22Rv1 (cell line): Measurements from ENCODE around the gene KIAA1958.

Experiments used
- ZFX ChIP-seq: fragments of 450-650 bp; IDR thresholded peaks from 2 replicates; pipeline ENCODE4 v1.6.1; 2017; ENCODE audit warnings: antibody characterized with exemption, borderline replicate concordance
- TF ChIP-seq, protein P1 (sequence below): fragments of 450-650 bp; IDR thresholded peaks from 2 replicates; pipeline ENCODE4 v1.5.1; 2017; ENCODE audit warnings: mild to moderate bottlenecking

DNA sequence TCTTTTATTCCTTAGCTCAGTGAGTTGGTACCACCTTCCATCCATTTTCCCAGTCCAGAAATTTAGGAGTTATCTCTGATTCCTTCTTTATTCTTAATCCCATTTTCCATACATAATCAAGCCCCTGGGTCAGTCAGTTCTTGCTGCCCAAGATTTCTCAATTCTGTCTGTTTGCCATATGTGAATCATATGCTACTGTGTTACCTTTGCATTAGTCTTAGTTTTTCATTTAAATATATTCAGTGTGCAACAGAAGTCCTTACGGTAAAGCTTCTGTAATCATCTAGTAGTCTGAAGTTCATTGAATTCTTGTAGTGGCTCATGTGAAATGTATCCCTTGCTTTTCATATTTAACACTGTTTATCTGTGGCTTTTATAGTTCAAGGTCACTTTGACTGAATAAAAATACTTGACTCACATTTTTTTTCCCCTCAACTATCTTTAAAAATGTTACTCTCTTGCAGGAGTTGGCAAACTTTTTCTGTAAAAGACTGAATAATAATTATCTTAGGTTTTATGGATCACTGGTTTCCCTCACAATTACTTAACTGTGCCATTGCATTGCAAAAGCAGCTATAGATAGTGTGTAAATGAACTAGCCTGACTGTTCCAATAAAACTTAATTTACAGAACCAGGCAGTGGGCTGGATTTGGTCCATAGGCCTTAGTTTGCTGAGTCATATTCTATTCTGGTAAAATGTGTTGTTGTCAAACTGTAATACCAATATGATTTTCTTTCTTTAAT is 6.9 kb downstream of the KIAA1958 start:
- TF ChIP-seq, protein P1, sequence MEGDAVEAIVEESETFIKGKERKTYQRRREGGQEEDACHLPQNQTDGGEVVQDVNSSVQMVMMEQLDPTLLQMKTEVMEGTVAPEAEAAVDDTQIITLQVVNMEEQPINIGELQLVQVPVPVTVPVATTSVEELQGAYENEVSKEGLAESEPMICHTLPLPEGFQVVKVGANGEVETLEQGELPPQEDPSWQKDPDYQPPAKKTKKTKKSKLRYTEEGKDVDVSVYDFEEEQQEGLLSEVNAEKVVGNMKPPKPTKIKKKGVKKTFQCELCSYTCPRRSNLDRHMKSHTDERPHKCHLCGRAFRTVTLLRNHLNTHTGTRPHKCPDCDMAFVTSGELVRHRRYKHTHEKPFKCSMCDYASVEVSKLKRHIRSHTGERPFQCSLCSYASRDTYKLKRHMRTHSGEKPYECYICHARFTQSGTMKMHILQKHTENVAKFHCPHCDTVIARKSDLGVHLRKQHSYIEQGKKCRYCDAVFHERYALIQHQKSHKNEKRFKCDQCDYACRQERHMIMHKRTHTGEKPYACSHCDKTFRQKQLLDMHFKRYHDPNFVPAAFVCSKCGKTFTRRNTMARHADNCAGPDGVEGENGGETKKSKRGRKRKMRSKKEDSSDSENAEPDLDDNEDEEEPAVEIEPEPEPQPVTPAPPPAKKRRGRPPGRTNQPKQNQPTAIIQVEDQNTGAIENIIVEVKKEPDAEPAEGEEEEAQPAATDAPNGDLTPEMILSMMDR, result no peak
- no peak for TF ChIP-seq ZFX
